22Rv1 (cell line): ENCODE results near the gene ABHD3.

Experiments used
- H3K27ac ChIP-seq: fragments of 450-650 bp; 2 replicates; pipeline ENCODE4 v1.5.1; 2017
- ZFX ChIP-seq: fragments of 450-650 bp; IDR thresholded peaks from 2 replicates; pipeline ENCODE4 v1.6.1; 2017; ENCODE audit warnings: antibody characterized with exemption, borderline replicate concordance
- TF ChIP-seq, protein P1 (sequence below): fragments of 450-650 bp; IDR thresholded peaks from 2 replicates; pipeline ENCODE4 v1.5.1; 2017; ENCODE audit warnings: mild to moderate bottlenecking

Gene ABHD3

DNA sequence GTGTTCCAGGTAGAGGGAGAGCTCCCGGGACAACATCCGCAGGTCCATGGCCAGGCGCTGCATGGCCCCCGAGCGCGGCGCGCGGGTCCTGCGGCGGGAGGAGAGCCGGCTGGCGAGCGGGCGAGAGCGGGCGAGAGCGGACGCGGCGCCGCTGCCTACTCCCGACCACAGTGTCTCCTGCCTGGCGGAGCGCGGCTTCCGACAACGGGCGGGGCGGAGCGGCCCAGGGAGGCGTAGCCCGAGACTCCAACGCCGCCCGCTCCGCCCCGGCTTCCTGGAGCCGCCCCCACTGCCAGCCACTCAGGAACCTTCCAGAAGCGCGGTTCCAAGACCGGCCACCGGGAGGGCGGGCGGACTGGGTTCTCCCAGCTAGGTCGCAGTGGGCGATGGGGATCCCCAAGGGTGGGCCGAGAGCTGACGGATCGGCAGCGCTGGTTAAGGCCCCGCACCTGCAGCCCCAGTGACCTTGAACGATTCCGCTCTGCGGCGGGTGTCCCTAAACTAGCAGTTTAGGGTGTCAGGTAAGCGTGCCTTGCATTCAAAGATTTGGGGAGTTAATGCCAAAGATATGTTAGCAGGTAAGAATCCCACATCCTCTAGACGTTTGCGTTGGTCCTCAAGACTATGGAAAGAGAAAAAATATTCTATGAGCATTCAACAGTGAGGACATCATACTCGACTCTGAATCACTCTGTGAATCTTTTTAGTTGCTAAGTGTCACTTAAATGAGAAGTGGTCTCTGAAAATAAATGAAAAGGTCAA, at the start of gene ABHD3:
Gene ABHD3, minus strand, starts transcription at position 172 of the 762 bp plus-strand sequence. Its CDS starts 109 bp downstream, at position 63.
- H3K27ac ChIP-seq, result peak within 1 kb of the TSS; percentile 94

DNA sequence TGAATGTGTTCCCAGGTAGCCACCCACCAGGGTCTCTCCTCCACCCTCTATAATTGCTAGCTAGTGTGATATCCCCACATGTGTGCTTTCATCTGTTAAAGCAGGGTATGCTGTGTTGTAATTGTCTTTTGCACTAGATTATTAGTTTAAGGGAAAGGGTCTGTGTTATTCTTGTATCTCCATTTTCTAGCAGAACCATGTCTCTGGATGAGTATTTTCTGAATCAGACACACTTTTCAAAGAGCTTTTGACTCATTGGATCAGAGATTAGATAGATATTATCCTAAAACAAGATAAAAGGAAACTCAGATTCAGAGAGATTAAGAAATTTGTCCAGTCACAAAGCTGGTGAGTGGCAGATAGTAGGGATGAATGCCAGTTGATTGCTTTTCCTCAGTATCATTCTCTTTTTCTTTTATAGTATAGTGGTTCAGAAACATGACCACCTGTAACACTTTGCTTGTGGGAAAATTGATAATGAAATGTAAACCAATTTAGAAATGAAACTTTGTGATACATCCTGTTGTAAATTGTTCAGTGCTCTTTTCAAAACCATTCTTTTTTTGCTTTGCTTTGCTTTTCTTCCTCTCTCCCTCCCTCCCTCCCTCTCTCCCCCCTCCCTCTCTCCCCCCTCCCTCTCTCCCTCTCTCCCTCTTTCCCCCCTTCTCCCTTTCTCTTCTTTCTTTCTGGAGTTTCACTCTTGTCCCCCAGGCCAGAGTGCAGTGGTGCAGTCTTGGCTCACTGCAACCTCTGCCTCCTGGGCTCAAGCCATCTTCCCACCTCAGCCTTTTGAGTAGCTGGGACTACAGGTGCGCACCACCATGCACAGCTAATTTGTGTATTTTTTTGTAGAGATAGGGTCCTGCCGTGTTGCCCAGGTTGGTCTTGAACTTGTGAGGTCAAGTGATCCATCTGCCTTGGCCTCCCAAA, 43.5 kb upstream of the ABHD3 start:
- TF ChIP-seq, protein P1, sequence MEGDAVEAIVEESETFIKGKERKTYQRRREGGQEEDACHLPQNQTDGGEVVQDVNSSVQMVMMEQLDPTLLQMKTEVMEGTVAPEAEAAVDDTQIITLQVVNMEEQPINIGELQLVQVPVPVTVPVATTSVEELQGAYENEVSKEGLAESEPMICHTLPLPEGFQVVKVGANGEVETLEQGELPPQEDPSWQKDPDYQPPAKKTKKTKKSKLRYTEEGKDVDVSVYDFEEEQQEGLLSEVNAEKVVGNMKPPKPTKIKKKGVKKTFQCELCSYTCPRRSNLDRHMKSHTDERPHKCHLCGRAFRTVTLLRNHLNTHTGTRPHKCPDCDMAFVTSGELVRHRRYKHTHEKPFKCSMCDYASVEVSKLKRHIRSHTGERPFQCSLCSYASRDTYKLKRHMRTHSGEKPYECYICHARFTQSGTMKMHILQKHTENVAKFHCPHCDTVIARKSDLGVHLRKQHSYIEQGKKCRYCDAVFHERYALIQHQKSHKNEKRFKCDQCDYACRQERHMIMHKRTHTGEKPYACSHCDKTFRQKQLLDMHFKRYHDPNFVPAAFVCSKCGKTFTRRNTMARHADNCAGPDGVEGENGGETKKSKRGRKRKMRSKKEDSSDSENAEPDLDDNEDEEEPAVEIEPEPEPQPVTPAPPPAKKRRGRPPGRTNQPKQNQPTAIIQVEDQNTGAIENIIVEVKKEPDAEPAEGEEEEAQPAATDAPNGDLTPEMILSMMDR, result no peak
- no peak for TF ChIP-seq ZFX
- no peak overlapping the region for H3K27ac ChIP-seq

More for the DNA sequence above, at the start of gene ABHD3:
- TF ChIP-seq ZFX, result no peak
- TF ChIP-seq, protein P1, result peak; percentile 31

GRCh38 chr18:21747268-21747667, 42.7 kb upstream of the ABHD3 start:
- TF ChIP-seq ZFX, result no peak
- TF ChIP-seq, protein P1, result no peak
- H3K27ac ChIP-seq, result no peak overlapping the region

- H3K27ac ChIP-seq, result no peak overlapping the region
- no peak for TF ChIP-seq ZFX
- TF ChIP-seq, protein P1, result no peak
Observed at GRCh38 chr18:21745231-21745630, 40.7 kb upstream of the ABHD3 start.

GRCh38 chr18:21743166-21743832, 38.7 kb upstream of the ABHD3 start:
- no peak for TF ChIP-seq ZFX
- TF ChIP-seq, protein P1, result no peak
- no peak overlapping the region for H3K27ac ChIP-seq

DNA sequence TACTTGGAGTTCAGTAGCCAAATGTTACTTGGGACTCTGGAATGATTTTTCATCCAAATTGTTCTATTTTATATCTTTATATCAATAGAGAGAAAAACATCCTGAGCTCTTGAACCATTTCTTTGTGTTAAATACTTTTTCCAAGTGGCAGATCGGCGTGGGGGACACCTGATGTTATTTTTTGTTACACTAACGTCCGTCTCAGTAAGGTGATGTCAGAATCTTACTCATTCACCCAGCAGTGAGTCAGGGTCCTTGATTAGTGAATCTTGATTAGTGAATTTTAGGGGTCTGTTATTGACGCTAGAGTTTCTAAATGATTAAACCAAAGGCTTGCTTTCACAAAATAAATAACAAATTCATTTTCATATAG, 37.7 kb upstream of the ABHD3 start:
- TF ChIP-seq, protein P1, result no peak
- no peak for TF ChIP-seq ZFX
- H3K27ac ChIP-seq, result no peak overlapping the region
